Adrenal gland (tissue), 5 donors: Measurements from ENCODE around the gene NIPSNAP3A.
"Not testable (repeated sequence)": the region's sequence is repeated elsewhere in the genome, so short reads cannot be mapped to it uniquely, and the experiment has no call there.

Experiments
- CTCF ChIP-seq, 6 experiments: fragments of 450-650 bp in 4 of 6; fragments of 200-600 bp in 2 of 6; sonication (generic) in 1 of 6; IDR thresholded peaks; 1 replicate in 5 of 6; 2 replicates in 1 of 6; pipeline versions ENCODE4 v1.5.1 to v1.8.0; 2016 to 2021; ENCODE audit warnings: antibody characterized with exemption in 6 of 6, mild to moderate bottlenecking in 2 of 6, moderate library complexity in 1 of 6
- POLR2A ChIP-seq, 2 donors: fragments of 450-650 bp; IDR thresholded peaks; one replicate each; pipeline ENCODE4 v1.6.1; 2017; ENCODE audit warnings: antibody characterized with exemption in 2 of 2, mild to moderate bottlenecking in 2 of 2, moderate library complexity in 1 of 2
- donor health status: DM: no; HTN: no; CAD: no.

- TF ChIP-seq CTCF, POLR2A (IDR thresholded peaks at IDR 0.05): not testable (repeated sequence)
Observed at GRCh38 chr9:104708737-104709136, 38.7 kb upstream of the NIPSNAP3A start.
